DOHH2 (cell line): ENCODE measurements around the gene OSBPL10.

Experiments
- H3F3A ChIP-seq: fragments of 200-600 bp; sonication (generic), shearing (Covaris generic); 2 replicates; pipeline ENCODE4 v1.6.0; 2016; ENCODE audit warnings: antibody characterized with exemption, mild to moderate bottlenecking; ENCODE audit not compliant: control insufficient read depth, insufficient read depth
- H3K27ac ChIP-seq: fragments of 200-600 bp; sonication (generic); 2 replicates; pipeline ENCODE4 v1.5.1; 2014; ENCODE audit warnings: low read depth, mild to moderate bottlenecking, low read length, moderate library complexity
- H3K27me3 ChIP-seq: fragments of 200-600 bp; sonication (generic); 2 replicates; pipeline ENCODE4 v1.6.1; 2014; ENCODE audit warnings: mild to moderate bottlenecking, low read length, mixed read lengths; ENCODE audit not compliant: control insufficient read depth
- H3K36me3 ChIP-seq: fragments of 200-600 bp; sonication (generic); 2 replicates; pipeline ENCODE4 v1.6.1; 2014; ENCODE audit warnings: mild to moderate bottlenecking, low read length, moderate library complexity, mixed read lengths; ENCODE audit not compliant: control insufficient read depth
- H3K4me1 ChIP-seq: fragments of 200-600 bp; sonication (generic); 2 replicates; pipeline ENCODE4 v1.6.1; 2014; ENCODE audit warnings: mild to moderate bottlenecking, low read length, mixed read lengths; ENCODE audit not compliant: control insufficient read depth
- H3K4me2 ChIP-seq: fragments of 200-600 bp; sonication (generic); 2 replicates; pipeline ENCODE4 v1.6.0; 2014; ENCODE audit warnings: mild to moderate bottlenecking, low read length, moderate library complexity
- H3K4me3 ChIP-seq: fragments of 200-600 bp; sonication (generic); 2 replicates; pipeline ENCODE4 v1.5.1; 2014; ENCODE audit warnings: mild to moderate bottlenecking, low read length, mixed read lengths
- H3K79me2 ChIP-seq: fragments of 200-600 bp; sonication (generic); 2 replicates; pipeline ENCODE4 v1.6.1; 2014; ENCODE audit warnings: mild to moderate bottlenecking, low read length, mixed read lengths; ENCODE audit not compliant: control insufficient read depth
- H3K9me2 ChIP-seq: fragments of 200-600 bp; sonication (generic); replicated peaks from 2 replicates; pipeline ENCODE4 v1.6.1; 2014; ENCODE audit warnings: mild to moderate bottlenecking, low read length, mixed read lengths; ENCODE audit not compliant: control insufficient read depth
- H3K9me3 ChIP-seq: fragments of 200-600 bp; sonication (generic); 2 replicates; pipeline ENCODE4 v1.6.1; 2014; ENCODE audit warnings: antibody characterized with exemption, low read length, mixed read lengths; ENCODE audit not compliant: control insufficient read depth, insufficient read depth
- H4K20me1 ChIP-seq: fragments of 200-600 bp; sonication (generic); 2 replicates; pipeline ENCODE4 v1.6.0; 2014; ENCODE audit warnings: low read depth, mild to moderate bottlenecking, antibody characterized with exemption, low read length, moderate library complexity; ENCODE audit not compliant: control insufficient read depth, insufficient read depth
- CTCF ChIP-seq: fragments of 200-600 bp; sonication (generic); IDR thresholded peaks from one replicate; pipeline ENCODE4 v1.5.1; 2014; ENCODE audit warnings: antibody characterized with exemption, mild to moderate bottlenecking, low read depth, low read length; ENCODE audit not compliant: poor library complexity, severe bottlenecking
- EZH2phosphoT487 ChIP-seq: fragments of 200-600 bp; sonication (generic); IDR thresholded peaks from 2 replicates; pipeline ENCODE4 v1.6.1; 2017; ENCODE audit warnings: borderline replicate concordance, mild to moderate bottlenecking, antibody characterized with exemption, low read length, moderate library complexity, mixed read lengths

The OSBPL10 gene

GRCh38 chr3:31636694-31637442, 344.2 kb downstream of the OSBPL10 start:
- H3K9me2 ChIP-seq = no peaks in the 10 kb centered on the region
- H3K27me3 ChIP-seq = no peaks in the 10 kb centered on the region
- TF ChIP-seq EZH2phosphoT487 (no peak), CTCF (no peak)
- H3K9me3 ChIP-seq = no peaks in the 10 kb centered on the region
- no peak overlapping the region for H3K4me2 ChIP-seq
- H3K4me1 ChIP-seq = no peaks in the 10 kb centered on the region
- H3F3A ChIP-seq = peaks cover 8% of the 10 kb centered on the region
- peaks cover 46% of the 10 kb centered on the region for H3K36me3 ChIP-seq
- no peaks in the 10 kb centered on the region for H4K20me1 ChIP-seq
- no peak overlapping the region for H3K27ac ChIP-seq
- H3K79me2 ChIP-seq = no peaks in the 10 kb centered on the region
- no peak overlapping the region for H3K4me3 ChIP-seq

GRCh38 chr3:31636049-31636448, 345.0 kb downstream of the OSBPL10 start:
- H3K36me3 ChIP-seq = peaks cover 54% of the 10 kb centered on the region
- TF ChIP-seq CTCF (no peak), EZH2phosphoT487 (no peak)
- H3K79me2 ChIP-seq = no peaks in the 10 kb centered on the region
- H3K4me3 ChIP-seq = no peak overlapping the region
- no peaks in the 10 kb centered on the region for H3K9me2 ChIP-seq
- no peaks in the 10 kb centered on the region for H4K20me1 ChIP-seq
- no peak overlapping the region for H3K4me2 ChIP-seq
- peaks cover 6% of the 10 kb centered on the region for H3F3A ChIP-seq
- H3K9me3 ChIP-seq = no peaks in the 10 kb centered on the region
- H3K27ac ChIP-seq = no peak overlapping the region
- H3K27me3 ChIP-seq = no peaks in the 10 kb centered on the region
- H3K4me1 ChIP-seq = no peaks in the 10 kb centered on the region

- Histone ChIP-seq H3K79me2 (no peaks in the 10 kb centered on the region), H3K36me3 (peaks cover 58% of the 10 kb centered on the region), H3K27ac (no peak overlapping the region)
These were observed 345.5 kb downstream of the OSBPL10 start for GRCh38 chr3:31635545-31635944.

More at GRCh38 chr3:31635545-31635944, 345.5 kb downstream of the OSBPL10 start:
- no peak for TF ChIP-seq EZH2phosphoT487
- no peak for TF ChIP-seq CTCF
- no peaks in the 10 kb centered on the region for H3K9me3 ChIP-seq
- no peaks in the 10 kb centered on the region for H4K20me1 ChIP-seq
- H3K27me3 ChIP-seq = no peaks in the 10 kb centered on the region
- no peaks in the 10 kb centered on the region for H3K9me2 ChIP-seq
- peaks cover 6% of the 10 kb centered on the region for H3F3A ChIP-seq
- H3K4me1 ChIP-seq = no peaks in the 10 kb centered on the region
- no peak overlapping the region for H3K4me2 ChIP-seq
- no peak overlapping the region for H3K4me3 ChIP-seq
